SIG-M5 treated with dmso at 0.1 percent for 504 hours (cell line): Measurements from ENCODE around the gene LRRC61.

Experiments used
- DNase-seq: peaks from one replicate; lab custom pipeline; 2025; ENCODE audit not compliant: unreplicated experiment; lab: John Stamatoyannopoulos, UW

Gene LRRC61

DNA sequence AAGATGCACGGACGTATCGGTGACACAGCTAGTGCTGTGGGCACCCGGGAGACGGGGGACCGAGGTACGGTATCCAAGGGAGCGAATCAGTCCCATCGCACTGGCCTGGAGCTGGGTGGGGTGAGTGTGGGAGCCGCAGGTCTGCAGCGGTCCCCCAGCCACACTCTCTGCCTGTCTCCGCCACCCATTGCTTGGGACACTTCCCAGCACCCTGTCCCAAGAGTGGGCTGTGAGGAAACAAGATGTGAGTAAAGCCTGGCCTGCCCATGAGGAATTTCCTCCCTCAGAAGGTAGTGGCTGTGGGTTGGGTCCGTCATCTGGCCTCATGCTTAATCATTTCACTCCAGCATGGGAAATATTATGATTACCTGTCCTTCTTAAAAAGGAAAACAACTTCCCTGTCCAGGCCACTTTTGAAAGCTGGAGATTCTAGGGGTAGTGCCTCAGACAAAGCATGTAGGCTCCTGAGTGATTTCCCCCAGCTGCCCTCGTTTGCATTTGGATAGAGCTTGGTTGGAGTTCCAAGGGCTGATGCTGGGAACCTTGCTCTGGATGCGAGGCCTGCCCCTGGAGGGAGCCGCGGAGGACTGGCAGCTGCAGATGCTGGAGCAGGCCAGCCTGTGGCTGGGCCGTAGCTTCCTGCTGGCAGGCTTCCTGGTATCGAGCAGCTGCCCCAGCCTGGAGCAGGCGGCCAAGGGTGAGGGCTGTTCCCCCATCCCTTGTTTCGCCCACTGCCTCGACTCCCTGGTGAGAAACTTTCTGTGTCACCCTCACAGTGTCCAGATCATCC is 6.4 kb downstream of the LRRC61 start:
- DNase-seq = no peak

- DNase-seq = no peak
Observed at GRCh38 chr7:150330211-150330885, 7.2 kb downstream of the LRRC61 start.

DNA sequence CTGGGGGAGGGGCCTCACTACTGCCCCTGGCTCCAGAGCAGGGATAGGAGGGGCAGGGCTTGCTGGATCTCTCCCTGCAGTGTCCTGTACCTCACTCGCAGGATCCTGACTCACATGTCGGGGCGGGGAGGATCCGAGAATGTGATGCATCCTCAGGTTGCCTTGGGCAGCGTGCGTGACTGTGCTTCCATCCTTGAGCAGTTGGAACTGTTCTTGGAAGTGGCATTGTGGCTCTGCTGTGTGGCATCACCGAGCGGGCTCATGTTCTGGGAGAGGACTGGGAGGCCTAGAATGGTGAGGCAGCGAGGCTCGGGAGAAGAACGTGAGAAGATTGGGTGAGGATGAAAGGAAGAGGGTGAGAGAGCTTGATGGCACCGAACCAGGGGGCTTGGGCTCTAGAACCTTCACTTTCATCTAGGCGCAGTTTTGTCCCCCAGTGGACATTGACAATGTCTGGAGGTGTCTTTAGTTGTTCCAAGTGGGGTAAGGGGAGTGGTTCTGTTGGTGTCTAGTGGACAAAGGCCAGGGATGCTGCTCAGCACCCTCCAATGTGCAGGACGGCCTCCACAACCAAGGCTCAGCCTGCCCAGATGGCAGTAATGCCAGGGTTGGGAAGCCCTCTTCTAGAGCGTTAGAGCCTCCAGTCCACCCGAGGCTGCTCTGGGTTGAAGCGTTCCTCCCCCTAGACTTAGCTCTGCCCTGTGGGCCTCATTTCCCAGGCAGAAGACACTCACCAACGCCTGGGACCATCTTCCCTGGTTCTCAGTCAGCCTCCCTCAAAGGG is 9.9 kb downstream of the LRRC61 start:
- no peak for DNase-seq

DNA sequence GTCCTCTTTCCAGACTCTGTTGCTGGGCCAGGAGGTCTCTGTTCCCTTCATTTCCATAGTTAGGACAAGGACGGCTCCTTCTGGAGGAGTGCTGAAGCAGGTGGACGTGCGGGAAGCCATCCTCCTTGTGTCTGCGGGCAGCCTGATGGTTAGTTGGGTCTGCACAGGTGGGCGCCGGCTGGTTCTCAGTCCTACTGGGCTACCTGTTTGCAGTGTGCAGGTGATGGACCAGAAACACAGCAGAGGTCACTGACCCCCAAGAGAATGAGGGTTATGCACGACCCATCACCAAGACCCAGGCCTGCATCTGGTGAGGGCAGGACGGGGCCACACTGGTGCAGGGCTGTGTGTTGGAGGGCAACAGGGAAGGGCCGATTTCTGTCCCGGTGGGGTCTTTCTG is 10.5 kb downstream of the LRRC61 start:
- no peak for DNase-seq

GRCh38 chr7:150334108-150334507 is 11.0 kb downstream of the LRRC61 start:
- no peak for DNase-seq

DNA sequence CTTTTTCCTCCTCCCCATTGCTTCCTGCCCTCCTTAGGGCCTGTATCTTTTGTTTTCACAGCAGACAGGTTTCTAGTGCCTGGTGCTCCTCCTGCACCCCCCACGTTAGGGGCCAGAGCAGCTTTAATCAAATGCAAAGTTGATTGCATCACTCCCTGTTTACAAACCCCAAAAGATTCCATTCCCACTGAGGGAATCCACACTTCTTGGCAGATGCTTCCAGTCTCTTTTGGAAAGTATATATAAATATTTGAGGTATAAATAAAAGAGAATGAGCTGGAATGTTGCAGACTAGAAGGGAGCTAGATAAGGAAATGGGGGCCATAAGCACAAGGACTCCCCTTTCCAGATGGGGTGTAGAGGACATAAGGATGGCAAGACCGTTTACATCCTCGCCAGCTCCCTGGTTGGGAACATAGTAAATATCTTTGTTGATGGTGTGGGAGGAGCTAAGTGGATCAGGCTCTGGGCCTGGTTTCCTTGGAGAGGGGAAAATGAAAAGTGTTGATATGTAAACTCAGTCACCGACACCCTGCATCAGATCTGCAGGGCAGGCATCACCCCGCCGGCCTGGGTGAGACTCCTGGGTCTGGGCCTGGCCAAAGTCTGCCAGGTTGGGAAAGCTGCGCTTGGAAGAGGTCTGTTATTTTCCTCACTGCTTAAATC is 12.1 kb downstream of the LRRC61 start:
- no peak for DNase-seq

GRCh38 chr7:150335774-150336112 is 12.6 kb downstream of the LRRC61 start:
- DNase-seq = no peak

GRCh38 chr7:150336746-150337145 is 13.6 kb downstream of the LRRC61 start:
- no peak for DNase-seq

DNA sequence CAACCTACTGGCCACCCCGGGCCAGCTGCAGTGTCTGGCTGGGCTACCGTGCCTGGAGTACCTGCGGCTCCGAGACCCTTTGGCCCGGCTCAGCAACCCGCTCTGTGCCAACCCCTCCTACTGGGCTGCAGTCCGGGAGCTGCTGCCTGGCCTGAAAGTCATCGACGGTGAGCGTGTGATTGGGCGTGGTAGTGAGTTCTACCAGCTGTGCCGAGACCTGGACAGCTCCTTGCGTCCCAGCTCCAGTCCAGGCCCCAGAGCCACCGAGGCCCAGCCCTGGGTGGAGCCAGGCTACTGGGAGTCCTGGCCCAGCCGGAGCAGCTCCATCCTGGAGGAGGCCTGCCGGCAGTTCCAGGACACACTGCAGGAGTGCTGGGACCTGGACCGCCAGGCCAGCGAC is 14.0 kb downstream of the LRRC61 start:
- no peak for DNase-seq

GRCh38 chr7:150337659-150338081 is 14.5 kb downstream of the LRRC61 start:
- no peak for DNase-seq

- DNase-seq = no peak
Observed at GRCh38 chr7:150338166-150338829, 15.1 kb downstream of the LRRC61 start.

DNA sequence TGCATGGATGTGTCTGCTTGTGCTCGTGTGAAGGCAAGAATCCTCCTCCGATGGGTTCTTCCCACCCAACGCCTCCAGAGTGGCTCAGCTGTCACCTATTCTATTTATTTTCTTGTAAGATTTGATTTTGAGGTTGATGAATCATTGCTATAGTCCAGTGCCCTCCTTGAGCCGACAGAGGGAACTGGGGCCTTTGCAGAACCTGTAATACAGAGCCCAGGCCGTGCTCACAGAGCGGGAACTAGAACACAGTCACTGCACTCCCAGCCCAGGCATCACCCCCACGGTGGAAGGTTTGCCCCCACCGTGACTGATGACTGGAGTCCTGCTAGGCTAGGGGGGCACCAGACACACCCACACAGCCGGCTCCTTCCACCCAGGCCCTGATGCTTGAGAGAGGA is 16.3 kb downstream of the LRRC61 start:
- no peak for DNase-seq

DNA sequence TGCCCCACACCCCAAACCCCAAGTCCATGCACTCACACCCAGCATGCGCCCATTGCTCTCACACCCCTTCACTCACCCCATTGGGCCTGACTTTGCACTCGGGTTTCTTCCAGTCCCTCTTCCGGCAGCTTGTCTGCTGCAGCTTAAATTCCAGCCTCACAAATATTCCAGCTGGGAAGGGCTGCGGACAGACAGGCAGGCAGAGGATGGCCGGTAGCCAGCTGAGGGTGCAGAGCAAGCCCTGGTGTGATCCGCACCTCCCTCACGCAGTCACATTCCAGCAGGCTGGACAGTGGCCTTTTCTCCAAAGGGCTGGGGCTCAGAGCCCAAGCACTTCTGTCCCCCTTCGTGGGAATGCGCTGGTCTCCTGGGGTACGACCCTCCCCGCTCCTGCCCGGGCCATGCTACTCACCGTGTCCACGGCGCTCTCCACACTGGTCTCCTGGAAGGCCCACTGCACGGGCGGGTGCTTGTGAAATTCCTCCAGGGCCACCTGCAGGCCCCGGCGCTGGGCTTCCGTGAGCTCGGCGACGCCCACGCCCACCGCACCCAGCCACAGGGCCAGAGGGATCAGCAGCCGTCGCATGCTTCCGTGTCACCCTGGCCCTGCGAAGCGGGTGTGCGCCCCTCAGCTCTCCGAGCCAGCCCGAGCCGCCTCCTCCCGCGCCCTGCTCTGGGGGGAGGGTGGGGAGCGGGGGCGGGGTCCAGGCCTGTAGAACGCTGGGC is 17.0 kb downstream of the LRRC61 start:
- no peak for DNase-seq

DNA sequence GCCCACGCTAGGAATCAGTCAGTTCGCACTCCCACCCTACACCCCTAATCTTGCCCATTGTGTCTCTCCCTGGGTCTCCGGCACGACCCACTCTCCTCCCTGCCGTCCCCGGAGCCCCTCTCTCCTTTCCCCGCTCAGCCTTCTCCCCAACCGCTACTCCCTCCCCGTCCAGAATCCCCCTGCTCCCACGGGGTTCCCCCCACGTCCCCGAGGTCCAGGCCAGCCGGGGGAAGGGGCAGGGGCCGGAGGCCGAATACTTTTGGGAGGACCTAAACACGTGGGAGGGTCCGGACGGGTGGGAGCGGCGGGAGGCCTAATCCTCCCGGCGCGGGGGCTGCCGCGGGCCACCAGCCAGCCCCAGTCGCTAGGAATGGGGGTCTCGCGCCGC is 17.7 kb downstream of the LRRC61 start:
- no peak for DNase-seq

DNA sequence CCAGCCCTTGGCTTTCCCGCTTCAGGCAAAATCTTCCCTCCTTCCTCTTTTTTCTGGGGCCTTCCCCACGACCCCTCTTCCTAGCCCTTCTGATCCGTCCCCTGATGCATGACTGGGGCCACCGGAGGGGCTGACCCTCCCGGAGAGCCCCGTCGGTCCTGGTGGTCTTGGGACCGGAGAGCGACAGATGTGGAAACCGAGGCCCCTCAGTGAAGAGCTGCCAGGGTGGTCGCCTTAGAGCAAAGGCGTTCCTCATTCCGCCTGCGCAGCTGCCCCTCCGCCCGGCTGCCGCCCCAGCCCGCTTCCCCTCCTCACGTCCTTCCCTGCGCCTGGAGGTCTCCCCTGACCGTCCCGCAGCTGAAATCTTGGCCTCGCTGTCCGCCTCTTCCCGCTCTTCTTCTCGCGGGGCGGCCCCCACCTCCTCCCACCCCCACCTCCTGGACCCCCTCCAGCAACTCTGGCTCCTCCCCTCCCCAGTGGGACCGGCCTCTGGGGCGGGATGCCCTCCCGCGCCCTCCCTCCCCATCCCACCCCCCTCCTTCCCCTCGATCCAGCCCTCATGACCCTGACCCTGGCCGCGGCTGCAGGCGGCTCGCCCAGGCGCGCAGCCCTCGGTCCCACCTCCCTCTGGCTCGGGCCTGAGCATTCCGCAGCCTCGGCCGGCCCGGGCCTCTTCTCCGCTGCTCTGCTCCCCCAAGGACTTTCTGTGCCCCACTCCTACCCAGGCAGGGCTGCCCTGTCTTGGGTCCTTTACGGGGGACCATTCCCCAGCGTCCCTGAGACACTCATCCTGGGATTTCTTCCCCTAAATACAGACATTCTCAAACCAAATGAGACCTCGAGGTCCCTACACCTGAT is 18.3 kb downstream of the LRRC61 start, which contains the start of gene RARRES2:
RARRES2 (minus strand) TSS at position 367 of the 858 bp plus-strand sequence. CDS start 1,020 bp downstream, outside the sequence.
- no peak for DNase-seq

GRCh38 chr7:150342121-150342408 is 18.9 kb downstream of the LRRC61 start:
- no peak for DNase-seq

GRCh38 chr7:150343225-150343624 is 20.1 kb downstream of the LRRC61 start:
- no peak for DNase-seq

DNA sequence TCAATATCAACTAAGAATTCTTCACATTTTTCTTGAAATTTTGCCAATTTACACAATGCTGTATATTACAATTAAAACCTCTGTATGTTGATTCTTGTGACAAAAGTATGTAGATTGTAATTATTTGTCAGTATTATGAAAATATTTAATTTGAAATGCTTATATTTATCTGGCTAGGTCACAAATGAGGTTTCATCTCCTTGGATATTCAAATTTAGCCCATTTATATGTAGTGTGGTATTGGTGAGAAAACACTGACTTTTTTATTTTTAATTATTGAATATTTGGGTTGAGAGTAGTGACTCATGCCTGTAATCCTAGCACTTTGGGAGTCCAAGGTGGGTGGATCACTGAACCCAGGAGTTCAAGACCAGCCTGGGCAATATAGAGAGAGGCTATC is 21.1 kb downstream of the LRRC61 start:
- no peak for DNase-seq

DNA sequence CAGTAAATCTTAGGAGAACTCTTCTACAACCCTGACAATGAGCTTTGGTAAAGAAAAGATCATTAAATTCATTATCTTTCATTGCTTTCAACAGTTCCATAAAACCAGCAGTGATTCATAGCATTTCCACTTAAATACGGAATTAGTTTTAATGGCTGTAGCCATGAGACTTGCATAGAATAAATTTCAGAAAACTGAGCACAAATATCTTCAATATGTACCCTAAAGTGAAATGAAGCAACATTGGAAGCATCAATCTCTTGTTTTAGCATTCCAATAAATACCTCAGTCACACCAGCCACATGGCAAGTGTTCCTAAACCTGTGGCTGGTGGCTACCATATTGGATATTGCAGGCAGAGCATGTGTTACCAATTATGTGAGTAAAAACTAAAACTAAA is 21.9 kb downstream of the LRRC61 start:
- DNase-seq = no peak
